Activated CD8-positive, alpha-beta memory T cell treated with anti-CD3 and anti-CD28 coated beads for 48 hours (primary cell): Measurements from ENCODE around the gene CRYBA2.

Experiments
- DNase-seq, 3 experiments: peaks; one replicate each; pipeline ENCODE4 v3.0.0-alpha.2; 2020; ENCODE audit warnings: low read depth in 2 of 3, low spot score in 2 of 3

Gene CRYBA2

DNA sequence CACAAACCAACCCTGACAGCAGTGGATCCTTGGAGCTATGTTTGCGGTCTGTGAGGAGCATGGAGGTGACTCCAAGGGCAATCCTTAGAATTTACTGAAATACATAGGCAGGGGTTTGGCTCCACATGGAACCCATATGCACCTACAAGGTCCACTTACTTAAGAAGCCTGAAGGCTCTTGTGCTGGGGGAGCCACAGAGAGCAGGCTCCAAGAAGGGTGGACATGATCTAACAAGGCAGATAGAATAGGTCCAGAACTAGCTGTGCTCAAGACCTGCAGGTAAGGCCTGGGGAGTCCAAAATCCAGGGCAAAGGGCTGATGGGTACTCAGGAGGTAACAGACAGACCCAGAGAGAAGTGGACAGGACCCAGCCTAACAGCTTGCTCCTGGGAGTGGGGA lies 34.9 kb downstream of the CRYBA2 start:
- no peak for DNase-seq

DNA sequence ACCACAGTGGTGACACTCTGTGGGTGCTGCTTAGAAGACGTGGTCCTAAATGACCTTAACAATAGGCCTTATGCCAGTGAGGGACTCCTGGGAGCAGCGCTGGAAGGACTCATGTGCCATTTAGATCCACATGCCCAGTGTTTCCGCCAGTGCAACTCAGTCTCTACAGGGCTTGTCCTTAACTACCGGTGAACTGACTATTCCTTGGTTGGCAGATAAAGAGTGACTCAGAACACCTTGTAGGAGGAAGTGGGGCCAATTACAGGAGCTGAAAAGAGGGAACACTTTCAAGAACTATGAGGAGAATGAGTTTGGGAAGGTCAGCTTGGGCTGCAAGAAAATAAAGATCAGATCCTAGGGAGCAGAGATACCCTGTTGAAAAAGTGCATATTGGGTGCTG lies 35.6 kb downstream of the CRYBA2 start:
- no peak for DNase-seq

DNA sequence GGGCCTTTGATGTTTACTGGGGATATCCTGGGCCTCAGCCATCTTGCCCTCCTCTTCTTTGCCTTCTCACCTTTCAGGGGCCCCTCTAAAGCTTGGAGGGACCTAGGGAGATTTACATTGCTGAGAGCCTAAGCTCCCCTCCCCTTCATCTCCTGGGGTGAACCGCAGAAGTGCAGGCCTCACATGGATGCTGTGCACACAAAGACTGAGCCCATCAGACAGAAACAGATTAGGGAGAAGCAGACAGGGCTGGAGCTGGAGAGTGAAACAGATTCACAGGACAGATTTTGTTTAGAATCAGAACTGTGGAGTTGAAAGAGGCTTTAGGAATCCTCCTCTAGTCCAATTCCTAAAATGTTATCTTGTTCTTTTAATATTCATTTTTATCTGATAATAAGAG lies 37.2 kb downstream of the CRYBA2 start:
- no peak for DNase-seq

DNA sequence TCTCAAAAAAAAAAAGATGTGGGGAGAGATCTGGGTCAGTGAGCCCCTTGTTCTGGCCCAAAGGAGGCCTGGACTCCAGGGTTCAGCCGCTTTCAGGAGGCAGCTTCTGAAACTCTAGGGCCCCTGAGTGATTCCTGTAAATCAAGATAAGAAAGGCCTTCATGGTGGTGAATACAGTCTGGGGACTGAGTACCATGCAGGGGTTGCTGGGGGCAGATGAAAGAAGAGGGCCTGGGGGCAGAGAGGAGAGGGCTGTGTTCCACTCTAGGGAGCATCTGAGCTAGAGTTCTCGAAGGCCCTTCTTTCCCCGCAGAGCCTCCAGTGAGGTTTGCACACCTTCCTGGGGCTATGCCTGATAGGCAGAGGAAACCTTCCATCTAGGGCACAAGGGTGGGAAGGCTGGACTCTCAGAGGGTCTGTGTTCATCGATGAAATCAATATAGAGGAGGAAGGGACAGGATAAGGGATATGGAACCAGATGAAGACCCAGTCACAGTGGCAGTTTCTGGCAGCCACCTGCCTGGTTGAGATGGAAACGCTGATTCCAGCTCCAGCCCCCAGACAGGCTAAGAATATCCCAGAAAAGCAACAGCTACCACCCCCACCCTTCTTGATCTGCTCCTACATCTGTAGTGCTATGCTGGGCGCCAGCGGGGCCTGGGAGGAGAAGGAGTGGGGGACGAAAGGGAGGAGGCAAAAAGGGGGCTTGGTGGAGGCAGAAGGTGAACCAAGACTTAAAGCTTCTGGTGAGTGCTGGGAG lies 38.5 kb downstream of the CRYBA2 start:
- no peak for DNase-seq

DNA sequence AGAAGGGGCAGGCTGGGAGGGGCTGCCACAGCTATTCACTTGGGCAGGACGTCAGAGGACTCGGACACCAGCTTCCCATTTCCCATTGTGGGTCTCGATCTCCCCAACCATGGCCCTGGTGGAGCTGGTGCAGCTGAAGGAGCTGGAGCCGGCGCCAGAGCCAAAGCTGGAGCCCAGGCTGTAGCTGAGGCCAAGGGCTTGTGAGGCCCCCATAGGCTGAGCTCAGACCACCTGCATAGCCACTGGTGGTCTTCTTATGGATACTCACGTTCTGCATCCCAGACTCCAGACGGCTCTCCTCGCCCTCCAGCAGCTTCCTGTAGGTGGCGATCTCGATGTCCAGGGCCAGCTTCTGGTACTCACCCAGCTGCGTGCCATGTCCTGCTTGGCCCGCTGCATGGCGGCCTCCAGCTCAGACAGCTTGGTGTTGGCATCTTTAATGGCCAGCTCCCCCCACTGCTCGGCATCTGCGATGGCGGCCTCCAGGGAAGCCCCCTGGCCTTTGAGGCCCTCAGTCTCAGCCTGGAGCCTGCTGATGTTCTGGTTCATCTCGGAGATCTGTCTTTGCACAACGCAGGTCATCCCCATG lies 39.8 kb downstream of the CRYBA2 start:
- DNase-seq, result no peak

DNA sequence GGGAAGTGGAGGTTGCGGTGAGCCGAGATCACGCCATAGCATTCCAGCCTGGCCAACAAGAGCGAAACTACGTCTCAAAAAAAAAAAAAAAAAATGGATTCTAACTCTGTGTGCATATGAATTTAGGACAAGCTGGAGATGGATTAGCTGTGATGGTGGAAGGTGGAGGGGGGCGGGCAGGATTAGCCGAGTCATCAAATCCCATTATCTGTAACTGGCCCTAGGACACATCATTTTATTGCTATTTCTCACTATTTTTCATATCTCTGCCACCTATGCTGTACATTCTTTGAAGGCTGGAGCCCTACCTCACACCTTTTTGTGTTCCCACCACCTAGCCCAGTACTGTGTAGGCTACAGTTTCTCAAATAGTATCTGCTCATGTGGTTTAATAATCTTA lies 41.1 kb downstream of the CRYBA2 start:
- no peak for DNase-seq

DNA sequence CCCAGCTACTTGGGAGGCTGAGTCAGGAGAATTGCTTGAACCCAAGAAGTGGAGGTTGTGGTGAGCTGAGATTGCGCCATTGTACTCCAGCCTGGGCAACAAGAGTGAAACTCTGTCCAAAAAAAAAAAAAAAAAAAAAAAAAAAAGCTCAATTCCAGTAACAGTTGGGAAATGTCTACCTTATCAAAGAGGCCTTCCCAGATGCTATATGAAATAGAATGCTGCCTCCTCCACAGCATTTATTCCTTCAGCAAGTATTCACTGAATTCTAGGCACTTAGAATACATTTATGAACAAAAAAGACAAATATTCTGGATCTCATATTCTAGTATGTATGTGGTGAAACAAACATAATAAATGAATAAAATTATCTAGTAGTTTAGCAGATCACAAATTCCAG lies 46.6 kb downstream of the CRYBA2 start:
- no peak for DNase-seq

DNA sequence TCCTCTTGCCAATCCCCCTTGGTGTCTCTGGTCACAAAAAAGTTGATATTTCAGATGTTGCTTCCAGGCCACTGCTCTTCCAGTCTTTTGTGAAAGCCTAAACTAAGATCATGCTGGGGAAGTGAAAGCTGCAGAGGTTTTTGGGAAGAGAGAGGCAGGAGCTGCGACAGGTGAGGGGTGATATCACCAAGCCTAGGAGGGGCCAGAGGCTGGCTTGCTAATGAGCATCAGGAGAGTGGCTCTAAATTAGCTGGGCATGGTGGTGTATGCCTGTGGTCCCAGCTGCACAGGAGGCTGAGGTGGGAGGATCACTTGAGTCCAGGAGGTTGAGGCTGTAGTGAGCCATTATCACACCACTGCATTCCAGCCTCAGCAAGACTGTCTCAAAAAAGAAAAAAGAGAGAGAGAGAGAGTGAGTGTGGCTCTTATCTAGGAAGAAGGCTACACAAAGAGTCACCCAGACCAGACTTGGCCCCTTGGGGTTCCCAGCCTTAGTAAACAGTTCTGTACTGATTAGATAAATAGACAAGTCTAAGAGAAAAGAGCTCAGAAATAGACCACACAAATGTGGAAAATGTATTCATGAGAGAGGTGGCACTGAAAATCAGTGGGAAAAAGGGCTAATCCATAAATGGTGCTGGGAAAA lies 48.3 kb downstream of the CRYBA2 start:
- DNase-seq, result no peak
